ENCODE measurements around the gene LNP1. TPM values are rescaled to one million over a fixed set of nuclear protein-coding genes. Genes with fewer than 3 reads are reported as not detected.

Gene LNP1
- total RNA-seq, 3 donors from 2014 or later, result 2.6 to 3.3 (median 2.7) TPM

DNA sequence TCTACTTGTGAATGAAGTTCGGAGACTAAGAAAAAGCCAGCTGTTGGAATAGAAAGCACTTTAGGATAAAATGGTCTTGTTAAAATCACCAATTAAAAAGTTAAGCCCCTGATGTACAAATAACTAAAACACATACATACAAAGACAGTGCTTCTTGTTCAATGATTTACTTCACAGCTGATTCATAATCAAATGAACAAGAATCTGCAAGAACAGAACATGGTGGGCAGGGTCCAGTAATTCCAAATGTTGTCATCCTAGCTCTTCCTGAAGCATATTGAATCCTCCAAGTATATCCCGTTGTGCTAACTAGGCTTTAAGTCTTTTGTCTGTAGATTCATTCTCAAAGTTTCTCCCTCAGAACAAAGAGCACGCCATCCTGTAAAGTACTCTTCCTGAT is 42.3 kb upstream of the LNP1 start:
- no peaks in the 10 kb centered on the region for H3K36me3 ChIP-seq

DNA sequence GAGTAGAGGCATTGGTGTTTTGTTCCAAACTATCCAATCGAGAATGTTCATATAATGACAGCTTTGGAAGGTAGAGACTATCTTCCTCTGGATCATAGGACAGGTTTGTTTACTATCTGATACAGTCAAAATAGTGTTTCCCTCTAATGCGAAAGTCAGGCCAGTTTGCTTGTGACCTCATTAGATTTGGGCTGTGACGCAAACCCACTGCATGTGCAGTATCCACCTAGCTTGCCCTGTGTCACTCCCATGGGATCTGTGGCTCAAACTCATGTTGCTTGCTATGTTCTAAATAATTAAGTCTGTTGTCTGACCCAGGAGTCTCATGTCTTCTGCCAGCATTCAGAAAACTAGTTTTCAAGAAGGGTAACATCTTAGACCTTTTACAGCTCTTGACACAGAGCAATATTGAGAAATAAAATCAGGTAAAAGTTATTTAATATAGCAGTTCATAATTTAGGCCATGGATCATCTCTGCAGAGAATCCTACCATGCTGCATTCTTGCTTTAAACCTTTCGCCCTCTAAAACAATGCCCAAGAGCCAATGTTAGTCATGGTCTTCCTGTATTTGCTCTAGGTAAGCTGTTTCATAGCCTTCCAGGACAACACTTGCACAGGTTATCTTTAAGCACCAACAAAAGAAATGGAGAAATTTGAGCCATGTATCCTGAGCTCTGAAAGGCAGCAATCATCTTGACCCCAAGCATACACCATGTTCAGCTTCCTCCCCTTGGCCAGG is 40.4 kb upstream of the LNP1 start:
- H3K27ac ChIP-seq, result no peak overlapping the region
- no peak for DNase-seq (ENCODE audit: low spot score in 2 of 2)
- no peaks in the 10 kb centered on the region for H3K4me1 ChIP-seq
- H3K4me3 ChIP-seq, result no peak overlapping the region
- H3K9me3 ChIP-seq, result peaks cover 0 to 3% of the 10 kb centered on the region in 2 donors
- H3K27me3 ChIP-seq, result no peaks in the 10 kb centered on the region
- intact Hi-C loops (cut with DNase I; ENCODE audit: low total_unique reads), result no loop called here
- H3K36me3 ChIP-seq, result peaks cover 10% of the 10 kb centered on the region
- TF ChIP-seq, protein P1, sequence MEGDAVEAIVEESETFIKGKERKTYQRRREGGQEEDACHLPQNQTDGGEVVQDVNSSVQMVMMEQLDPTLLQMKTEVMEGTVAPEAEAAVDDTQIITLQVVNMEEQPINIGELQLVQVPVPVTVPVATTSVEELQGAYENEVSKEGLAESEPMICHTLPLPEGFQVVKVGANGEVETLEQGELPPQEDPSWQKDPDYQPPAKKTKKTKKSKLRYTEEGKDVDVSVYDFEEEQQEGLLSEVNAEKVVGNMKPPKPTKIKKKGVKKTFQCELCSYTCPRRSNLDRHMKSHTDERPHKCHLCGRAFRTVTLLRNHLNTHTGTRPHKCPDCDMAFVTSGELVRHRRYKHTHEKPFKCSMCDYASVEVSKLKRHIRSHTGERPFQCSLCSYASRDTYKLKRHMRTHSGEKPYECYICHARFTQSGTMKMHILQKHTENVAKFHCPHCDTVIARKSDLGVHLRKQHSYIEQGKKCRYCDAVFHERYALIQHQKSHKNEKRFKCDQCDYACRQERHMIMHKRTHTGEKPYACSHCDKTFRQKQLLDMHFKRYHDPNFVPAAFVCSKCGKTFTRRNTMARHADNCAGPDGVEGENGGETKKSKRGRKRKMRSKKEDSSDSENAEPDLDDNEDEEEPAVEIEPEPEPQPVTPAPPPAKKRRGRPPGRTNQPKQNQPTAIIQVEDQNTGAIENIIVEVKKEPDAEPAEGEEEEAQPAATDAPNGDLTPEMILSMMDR (IDR thresholded peaks at IDR 0.05), result no peak
- TF ChIP-seq POLR2A (IDR thresholded peaks at IDR 0.05) (no peak), POLR2AphosphoS5 (IDR thresholded peaks at IDR 0.05) (no peak)

More for the DNA sequence above, 42.3 kb upstream of the LNP1 start:
- H3K9me3 ChIP-seq, result peaks cover 0 to 3% of the 10 kb centered on the region in 2 donors
- intact Hi-C loops (cut with DNase I; ENCODE audit: low total_unique reads), result no loop called here
- H3K27ac ChIP-seq, result no peak overlapping the region
- H3K27me3 ChIP-seq, result no peaks in the 10 kb centered on the region
- no peak for DNase-seq (ENCODE audit: low spot score in 2 of 2)
- H3K4me3 ChIP-seq, result no peak overlapping the region
- TF ChIP-seq POLR2A (IDR thresholded peaks at IDR 0.05) (no peak), POLR2AphosphoS5 (IDR thresholded peaks at IDR 0.05) (no peak)
- TF ChIP-seq, protein P1 (IDR thresholded peaks at IDR 0.05), result no peak
- no peaks in the 10 kb centered on the region for H3K4me1 ChIP-seq

DNA sequence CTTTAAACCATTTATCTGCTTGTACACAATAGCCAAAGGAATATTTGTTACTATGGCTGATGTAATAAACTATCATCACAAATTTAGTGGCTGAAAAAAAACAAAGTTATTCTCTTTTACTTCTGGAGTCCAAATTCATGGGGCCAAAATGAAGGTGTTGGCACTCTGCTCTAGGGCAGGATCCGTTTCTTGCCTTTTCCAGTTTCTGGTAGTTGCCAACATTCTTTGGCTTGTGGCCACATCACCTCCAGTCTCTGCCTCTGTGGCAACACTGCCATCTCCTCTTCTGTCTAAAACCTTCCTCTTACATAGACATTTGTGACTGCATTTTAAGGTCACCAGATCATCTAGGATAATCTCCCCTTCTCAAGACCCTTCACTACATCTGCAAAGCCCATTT is 39.4 kb upstream of the LNP1 start:
- Histone ChIP-seq H3K36me3 (peaks cover 10% of the 10 kb centered on the region), H3K4me3 (no peak overlapping the region), H3K27ac (no peak overlapping the region), H3K4me1 (no peaks in the 10 kb centered on the region), H3K27me3 (no peaks in the 10 kb centered on the region), H3K9me3 (peaks cover 0 to 3% of the 10 kb centered on the region in 2 donors)
- no peak for DNase-seq (ENCODE audit: low spot score in 2 of 2)
- intact Hi-C loops (cut with DNase I; ENCODE audit: low total_unique reads), result no loop called here
- TF ChIP-seq POLR2AphosphoS5 (IDR thresholded peaks at IDR 0.05) (no peak), POLR2A (IDR thresholded peaks at IDR 0.05) (no peak)
- TF ChIP-seq, protein P1 (IDR thresholded peaks at IDR 0.05), result no peak

DNA sequence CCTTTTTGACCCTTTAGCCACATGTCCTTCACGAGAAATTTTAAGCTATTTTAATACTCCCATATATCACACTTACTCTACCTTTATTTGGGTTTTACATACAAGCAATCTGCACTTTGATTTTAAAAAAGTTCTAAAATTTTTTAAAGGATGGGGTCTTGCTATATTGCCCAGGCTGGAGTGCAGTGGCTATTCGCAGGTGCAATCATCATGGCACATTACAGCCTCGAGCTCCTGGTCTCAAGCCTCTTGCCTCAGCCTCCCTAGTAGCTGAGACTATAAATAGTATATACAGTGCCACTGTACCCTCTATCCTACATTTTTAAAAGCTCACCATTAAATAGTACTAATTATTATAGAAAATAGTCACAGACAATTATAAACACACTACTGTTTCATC is 36.9 kb upstream of the LNP1 start:
- H3K4me1 ChIP-seq, result no peaks in the 10 kb centered on the region
- TF ChIP-seq POLR2AphosphoS5 (IDR thresholded peaks at IDR 0.05), result no peak
- TF ChIP-seq POLR2A (IDR thresholded peaks at IDR 0.05), result no peak
- TF ChIP-seq, protein P1 (IDR thresholded peaks at IDR 0.05), result no peak
- peaks cover 10% of the 10 kb centered on the region for H3K36me3 ChIP-seq
- H3K27me3 ChIP-seq, result no peaks in the 10 kb centered on the region
- peaks cover 0 to 3% of the 10 kb centered on the region in 2 donors for H3K9me3 ChIP-seq
- H3K27ac ChIP-seq, result no peak overlapping the region
- no peak for DNase-seq (ENCODE audit: low spot score in 2 of 2)
- no peak overlapping the region for H3K4me3 ChIP-seq
- intact Hi-C loops (cut with DNase I; ENCODE audit: low total_unique reads), result no loop called here

DNA sequence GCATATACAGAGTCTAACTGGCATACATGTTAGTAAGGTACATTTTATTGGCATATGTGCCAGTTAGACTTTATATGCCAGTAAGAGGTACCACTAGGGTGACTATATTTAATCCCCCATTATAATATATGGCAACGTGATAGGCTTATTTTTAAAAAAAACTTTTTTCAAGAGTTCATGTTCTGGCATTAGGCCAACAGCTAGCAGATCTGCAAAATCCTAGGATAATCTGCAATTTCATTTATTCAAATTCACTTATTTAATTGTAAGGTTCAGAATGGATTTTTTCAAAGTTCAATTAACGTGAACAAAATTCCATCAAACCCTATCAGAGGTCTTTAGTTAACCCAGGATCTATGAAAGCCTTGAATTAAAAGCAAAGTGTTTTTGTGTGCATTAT is 34.9 kb upstream of the LNP1 start:
- H3K9me3 ChIP-seq, result peaks cover 0 to 3% of the 10 kb centered on the region in 2 donors
- H3K36me3 ChIP-seq, result peaks cover 10% of the 10 kb centered on the region
- no peak for TF ChIP-seq POLR2A (IDR thresholded peaks at IDR 0.05)
- TF ChIP-seq POLR2AphosphoS5 (IDR thresholded peaks at IDR 0.05), result no peak
- TF ChIP-seq, protein P1 (IDR thresholded peaks at IDR 0.05), result no peak

More for the DNA sequence above, 34.9 kb upstream of the LNP1 start:
- Histone ChIP-seq H3K27me3 (no peaks in the 10 kb centered on the region), H3K4me1 (no peaks in the 10 kb centered on the region), H3K27ac (no peak overlapping the region), H3K4me3 (no peak overlapping the region)
- DNase-seq (ENCODE audit: low spot score in 2 of 2), result no peak
- intact Hi-C loops (cut with DNase I; ENCODE audit: low total_unique reads), result no loop called here
